ENCODE data around the gene PURA. TPM values are rescaled to one million over a fixed set of nuclear protein-coding genes. Genes with fewer than 3 reads are reported as not detected.

Gene PURA
- total RNA-seq (2014; rRNA removed; shearing (Covaris generic)), result 4.0 and 5.6 TPM in 2 replicates

DNA sequence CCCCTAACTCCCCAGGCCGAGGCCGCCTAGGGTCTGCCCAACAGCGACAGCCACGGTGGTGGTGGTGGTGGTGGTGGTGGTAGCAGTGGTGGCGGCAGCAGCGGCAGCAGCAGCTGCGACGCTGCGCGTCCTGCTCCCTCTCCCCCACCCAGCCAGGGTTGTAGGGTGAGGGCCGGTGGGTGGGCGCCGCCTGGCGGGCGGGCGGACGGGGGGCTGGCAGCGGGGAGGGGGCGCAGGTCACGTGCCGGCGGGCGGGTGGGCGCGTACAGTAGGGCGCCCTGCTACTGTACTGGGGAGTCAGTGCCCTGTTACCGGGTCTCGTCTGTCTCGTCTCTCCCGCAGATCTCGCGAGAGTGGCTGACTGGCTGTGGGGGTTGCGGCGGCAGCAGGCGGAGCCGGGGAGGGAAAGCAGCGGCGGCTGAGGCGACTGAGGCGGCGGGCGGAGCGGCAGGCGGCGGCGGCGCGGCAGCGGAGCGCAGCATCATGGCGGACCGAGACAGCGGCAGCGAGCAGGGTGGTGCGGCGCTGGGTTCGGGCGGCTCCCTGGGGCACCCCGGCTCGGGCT lies at the start of gene PURA:
PURA (plus strand) TSS at position 411 of the 565 bp plus-strand sequence; CDS start at position 484, 73 bp downstream.
- DNase-seq (ENCODE audit: low spot score), result peak; percentile 92

DNA sequence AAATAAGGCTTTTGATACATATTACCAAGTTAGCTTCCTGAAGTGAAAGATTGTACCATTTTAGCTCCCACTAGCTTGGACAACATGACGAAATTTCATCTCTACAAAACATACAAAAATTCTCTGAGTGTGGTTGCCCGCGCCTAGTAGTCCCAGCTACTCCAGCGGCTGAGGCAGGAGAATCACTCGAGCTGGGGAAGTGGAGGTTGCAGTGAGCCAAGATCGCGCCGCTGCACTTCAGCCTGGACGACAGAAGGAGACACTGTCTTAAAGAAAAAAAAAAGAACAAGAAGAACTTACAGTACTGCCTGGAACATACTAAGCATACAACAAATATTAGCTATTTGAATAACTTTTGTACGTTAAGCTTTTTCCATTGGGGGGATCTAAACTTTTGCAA lies 41.1 kb upstream of the PURA start:
- DNase-seq (ENCODE audit: low spot score), result no peak

DNA sequence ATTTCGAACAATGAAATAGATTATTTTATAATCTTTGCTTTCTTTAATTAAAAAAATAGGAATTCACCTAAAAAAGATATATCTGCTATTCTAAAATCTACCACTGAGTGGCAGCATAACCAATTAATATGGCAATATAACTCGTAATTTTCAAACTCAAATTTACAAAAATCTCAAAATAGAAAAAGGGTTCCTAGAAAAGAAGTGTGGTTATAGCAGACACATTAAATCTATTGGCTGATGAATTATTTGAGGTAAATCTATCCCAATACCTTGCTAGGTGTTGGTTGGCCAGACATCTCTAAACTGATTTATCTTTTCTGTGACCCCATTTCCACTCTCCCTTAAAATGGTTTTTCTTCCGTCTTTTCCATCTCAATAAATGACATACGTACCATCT lies 40.6 kb upstream of the PURA start:
- DNase-seq (ENCODE audit: low spot score), result no peak

DNA sequence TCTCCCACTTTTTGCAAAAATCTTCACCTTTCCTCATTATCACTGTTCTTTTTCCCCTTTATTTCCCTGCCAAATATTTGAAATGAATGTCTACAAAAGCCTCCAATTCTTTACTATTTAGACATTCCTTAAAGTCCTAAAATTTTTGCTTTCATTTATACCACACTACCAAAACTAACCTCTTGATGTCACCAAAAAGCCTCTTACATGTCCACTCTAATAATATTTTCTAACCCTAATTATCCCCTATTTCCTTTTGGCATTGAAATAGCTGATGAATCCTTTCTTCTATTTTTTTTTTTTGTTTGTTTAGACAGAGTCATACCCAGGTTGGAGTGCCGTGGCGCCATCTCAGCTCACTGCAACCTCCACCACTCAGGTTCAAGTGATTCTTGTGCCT lies 38.5 kb upstream of the PURA start:
- no peak for DNase-seq (ENCODE audit: low spot score)

DNA sequence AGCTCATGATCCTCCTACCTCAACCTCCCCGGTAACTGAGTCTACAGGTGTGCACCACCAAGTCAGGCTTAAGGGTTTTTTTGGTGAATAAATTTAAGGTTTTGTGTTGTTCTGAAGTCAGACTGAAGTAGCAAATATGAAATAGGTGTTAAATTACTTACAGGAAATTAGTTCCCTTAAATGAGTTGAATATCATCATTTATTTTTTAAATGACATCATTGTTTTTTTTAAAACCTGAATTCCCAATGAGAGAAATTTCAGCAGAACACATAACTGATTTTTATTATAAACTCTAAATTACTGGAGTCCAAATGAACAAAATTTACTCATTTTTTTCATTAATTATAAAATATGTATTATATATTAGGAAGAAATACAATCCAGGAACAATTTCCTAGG lies 37.8 kb upstream of the PURA start:
- no peak for DNase-seq (ENCODE audit: low spot score)

DNA sequence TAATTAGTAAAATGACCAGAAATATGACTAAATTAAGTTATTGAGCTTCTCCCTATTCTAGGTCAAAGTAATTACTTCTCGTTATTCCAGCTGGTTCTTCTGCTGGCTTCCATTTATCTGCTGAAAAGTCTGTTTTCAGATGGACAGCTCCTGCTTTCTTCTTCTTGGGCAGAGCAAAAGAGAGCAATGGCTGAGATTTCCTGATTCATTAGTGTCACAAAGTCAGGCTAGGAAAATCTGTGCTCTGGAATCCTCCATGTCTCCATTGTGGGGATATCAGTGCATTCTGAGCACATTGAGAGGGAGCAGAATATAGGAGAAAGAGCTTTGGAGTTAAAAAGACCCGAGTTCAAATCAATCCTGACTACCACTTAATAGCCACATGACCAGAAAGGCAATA lies 37.1 kb upstream of the PURA start:
- no peak for DNase-seq (ENCODE audit: low spot score)

DNA sequence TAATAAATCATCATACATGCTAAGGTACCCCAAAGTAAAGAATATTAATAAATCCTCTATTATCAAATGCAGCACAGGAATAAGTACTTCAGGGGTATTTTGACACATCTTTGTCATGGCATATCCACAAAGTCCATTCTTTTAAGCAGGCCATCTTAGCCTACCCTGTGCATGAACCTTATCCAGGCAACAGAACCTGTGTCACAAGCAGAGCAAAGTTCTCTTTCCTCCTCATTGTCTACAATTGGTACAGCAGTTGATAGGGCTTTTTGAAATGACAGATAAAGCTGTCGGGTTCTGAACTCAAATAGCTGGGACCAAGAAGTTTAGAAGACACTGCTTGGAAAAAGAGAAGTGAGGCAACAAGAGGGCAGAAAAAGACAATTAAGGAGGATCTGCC lies 30.8 kb upstream of the PURA start:
- no peak for DNase-seq (ENCODE audit: low spot score)

DNA sequence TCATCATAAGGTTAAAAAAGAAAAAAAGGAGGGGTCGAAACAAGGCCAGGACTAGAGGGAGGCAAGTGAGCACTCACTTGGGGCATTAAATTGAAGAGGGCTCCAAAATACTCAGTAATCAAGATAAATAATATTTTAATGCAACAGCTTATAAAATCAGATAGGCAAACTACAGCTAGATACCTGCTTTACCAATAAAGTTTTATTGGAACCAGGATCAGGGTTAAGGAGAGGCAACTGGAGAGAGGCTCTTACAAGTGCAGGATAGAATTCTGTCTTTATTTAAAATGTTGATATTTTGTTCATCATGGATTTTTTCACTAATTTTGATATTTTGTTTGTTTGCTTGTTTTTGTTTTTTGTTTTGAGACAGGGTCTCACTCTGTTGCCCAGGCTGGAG lies 30.3 kb upstream of the PURA start:
- DNase-seq (ENCODE audit: low spot score), result no peak

DNA sequence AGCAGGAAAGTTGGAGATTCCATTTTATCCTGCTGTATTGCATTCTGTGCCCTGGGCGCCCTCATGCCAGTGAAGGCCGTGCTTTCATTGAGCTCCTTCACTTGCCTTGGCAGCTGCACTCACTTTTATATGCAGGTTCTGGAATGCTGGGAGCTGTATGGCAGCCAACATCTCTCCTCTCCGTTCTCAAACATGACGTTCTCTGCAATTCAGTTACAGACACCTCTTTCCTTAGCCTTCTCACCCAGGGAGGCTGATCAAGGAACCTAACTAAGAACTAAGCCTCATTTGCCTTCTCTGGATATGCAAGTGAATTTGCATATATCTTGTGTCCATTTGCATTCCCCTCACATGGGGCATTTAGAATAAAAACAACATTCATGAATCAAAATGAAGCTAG lies 29.4 kb upstream of the PURA start:
- no peak for DNase-seq (ENCODE audit: low spot score)

DNA sequence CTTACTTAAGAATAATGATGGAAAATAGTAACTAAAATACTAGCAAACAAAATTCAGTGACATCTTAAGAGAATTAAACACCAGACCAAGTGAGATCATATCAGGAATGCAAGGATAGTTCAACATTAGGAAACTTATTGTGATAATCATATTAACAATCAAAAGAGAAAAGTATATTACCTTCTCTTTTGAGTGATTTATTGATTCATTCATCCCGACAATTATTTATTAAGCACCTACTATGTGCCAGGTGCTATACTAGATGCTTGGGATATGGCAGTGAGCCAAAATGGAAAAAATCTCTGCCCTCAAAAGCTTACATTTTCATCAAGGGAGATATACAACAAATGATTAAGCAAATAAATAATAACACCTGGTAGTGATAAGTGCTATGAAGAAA lies 23.7 kb upstream of the PURA start:
- no peak for DNase-seq (ENCODE audit: low spot score)

DNA sequence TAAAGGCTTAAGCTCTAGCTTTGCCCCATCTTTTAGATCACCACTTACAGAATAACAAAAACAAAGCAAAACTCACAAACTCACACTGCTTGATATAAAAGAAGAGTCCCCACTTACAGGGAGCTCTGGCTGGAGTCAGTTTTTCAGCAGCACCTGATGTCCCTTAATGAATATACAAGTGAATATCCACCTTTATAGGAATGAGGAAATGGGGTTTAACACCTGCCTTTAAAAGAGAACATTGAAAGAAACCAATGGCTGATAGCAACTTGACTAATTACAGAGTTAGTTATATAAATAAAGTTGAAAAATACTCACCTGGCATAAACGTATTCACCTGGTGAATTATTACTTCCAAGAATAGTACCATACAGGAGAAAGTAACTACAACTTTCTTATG lies 20.7 kb upstream of the PURA start:
- no peak for DNase-seq (ENCODE audit: low spot score)

DNA sequence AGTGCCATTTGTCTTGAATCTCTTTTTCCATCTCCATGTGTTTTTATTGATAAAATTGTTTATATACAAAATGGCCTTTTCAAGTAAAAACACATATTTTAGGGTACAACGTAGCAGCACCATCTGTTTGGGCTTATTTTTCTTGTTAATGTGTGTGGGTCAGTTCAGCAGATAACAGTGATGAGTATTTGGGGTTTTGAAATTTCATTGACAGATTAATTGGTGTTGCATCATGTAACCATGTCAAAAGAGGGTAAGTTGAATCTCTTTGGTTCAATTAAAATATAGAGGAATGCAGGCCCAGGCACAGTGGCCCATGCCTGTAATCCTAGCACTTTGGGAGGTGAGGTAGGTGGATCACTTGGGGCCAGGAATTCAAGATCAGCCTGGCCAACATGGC lies 20.0 kb upstream of the PURA start:
- DNase-seq (ENCODE audit: low spot score), result no peak

DNA sequence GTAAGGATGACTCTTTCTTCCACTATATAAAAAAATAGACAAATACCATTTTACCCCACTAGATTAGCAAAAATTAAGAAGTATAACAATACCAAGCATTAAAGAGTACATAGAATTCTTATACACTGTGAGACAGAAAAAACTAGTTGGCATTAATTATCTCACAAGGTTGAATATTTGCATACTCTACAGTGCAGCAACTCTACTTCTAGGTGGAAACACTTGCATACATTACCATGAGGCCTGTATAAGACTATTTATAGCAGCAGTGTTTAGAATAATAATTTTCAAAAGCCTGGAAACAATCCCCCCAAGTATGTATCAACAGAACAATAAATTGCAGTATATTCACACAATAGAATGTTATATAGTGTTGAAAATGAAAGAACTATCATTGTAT lies 19.0 kb upstream of the PURA start:
- no peak for DNase-seq (ENCODE audit: low spot score)

DNA sequence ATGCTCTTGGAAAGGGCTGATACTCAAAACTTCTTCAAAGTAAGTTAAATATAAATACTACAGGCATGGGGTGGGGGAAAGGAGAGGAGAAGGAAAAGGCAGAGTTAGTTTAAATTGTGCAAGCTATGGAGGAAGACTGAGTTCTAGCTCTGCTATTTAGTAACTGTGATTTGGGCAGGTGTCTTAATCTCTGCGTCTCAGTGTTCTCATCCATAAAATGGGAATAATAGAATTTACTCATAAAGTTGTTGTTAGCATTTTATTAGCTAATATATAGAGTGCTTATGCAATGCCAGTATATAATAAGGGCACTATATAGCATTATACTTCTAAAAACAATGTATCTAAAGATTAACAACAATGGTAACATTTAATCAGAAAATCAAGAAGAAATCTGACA lies 12.7 kb upstream of the PURA start:
- no peak for DNase-seq (ENCODE audit: low spot score)

DNA sequence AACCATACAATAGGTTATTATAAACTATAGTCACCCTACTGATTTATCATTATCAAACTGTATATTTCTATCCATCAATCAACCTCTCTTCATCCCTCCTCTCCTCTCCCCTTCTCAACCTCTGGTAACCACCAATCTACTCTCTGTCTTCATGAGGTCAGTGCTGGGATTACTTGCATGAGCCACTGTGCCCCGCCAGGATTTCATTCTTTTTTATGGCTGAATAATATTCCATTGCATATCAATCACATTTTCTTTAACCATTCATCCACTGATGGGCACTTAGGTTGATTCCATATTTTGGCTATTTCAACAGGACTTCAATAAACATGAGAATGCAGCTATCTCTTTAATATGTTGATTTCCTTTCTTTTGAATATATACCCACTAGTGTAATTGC lies 10.8 kb upstream of the PURA start:
- DNase-seq (ENCODE audit: low spot score), result no peak

DNA sequence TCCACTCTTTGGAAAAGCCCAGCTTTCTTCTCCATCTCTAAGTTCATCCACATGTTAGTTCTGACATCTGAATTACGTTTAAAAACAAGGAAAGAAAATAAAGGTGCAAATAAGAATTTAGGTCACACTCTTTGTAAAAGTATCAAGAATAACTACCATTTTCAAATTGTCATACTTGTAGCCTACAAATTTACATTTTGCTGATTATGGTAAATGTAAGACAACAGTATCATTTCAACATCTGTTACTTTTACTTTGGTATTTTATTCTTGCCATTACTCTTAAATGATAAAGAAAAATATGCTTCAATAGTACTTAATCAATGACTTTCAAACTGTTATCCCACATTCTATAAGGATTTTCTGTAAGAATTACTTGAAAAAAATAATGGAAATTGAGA lies 9.8 kb upstream of the PURA start:
- DNase-seq (ENCODE audit: low spot score), result no peak

DNA sequence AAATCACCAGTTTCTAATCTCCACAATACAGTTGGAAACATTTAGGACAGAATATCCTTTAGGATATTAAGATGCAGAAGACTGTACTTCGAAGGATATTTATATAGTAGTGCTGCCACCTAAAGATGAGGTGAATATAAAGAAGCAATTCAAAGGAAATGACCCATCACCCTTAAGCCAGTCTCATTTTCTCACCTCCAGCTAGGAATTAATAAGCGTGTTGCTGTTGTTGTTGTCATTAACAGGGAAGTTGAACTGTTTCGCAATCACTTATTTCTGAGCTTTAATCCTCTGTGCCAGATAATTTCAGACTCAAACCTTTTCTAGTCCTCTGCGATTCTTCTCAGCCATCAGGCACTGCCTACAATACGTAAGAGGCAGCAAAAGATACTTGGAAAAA lies 7.8 kb upstream of the PURA start:
- no peak for DNase-seq (ENCODE audit: low spot score)

DNA sequence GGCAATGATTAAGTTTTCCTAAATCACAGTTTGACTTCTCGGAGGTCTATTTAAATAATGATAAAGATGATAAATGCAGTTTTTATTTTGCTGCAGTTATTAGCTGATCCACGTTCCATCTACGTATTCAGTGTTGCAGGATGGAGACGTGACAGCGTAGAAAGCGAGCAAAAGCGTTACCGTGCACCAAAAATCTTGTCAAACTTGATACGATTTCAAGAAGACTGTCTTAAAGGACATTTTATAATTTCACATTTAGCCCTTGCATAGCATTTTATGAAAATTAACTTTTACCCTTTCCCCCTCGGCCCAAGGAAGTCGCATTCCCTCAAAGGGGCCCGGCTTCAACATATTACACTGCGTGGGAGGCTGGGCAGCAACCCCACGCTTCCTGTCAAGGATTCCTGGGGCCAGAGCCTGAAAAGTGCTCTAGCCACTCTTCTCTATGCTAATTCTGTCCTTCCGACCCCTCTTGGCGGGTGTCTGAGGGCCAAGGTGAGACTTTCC lies 7.1 kb upstream of the PURA start:
- DNase-seq (ENCODE audit: low spot score), result no peak

DNA sequence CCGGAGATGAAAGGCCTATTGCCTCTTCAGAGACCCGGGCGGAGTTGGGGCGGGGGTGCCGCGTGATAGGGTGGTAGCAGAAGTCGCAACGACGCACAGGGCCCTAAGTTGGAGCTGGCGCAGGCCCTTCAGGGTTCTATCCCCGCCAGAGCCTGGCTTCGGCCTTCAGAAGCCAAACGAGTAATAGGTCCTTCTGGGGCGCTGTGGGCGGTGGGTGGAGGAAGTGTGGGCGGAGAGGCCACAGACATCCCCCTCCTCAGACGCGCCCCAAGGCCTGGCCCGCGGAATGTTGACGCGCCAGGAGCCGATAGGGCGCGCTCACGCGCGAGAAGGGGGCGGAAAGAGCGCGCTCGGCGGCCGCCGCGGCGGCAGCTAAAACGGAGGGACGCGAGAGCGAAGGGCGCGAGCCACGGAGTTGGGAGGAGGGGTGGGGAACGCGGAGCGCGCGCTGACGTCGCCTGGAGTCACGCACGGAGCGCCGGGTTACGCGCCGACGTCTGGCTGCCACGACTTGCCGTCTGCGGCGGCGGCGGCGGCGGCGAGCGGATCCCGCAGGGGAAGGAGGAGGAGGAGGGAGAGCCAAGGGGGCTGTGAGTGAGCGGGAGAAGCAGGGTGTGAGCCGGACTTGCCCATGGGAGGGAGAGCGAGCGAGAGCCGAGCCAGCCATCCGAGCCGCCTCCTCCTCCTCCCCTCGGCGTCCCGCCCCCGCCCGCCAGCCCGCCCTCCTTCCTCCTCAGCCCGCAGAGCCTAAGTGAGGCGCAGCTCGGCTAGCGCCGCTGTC lies 6.4 kb upstream of the PURA start:
- DNase-seq (ENCODE audit: low spot score), result peak; percentile 88

DNA sequence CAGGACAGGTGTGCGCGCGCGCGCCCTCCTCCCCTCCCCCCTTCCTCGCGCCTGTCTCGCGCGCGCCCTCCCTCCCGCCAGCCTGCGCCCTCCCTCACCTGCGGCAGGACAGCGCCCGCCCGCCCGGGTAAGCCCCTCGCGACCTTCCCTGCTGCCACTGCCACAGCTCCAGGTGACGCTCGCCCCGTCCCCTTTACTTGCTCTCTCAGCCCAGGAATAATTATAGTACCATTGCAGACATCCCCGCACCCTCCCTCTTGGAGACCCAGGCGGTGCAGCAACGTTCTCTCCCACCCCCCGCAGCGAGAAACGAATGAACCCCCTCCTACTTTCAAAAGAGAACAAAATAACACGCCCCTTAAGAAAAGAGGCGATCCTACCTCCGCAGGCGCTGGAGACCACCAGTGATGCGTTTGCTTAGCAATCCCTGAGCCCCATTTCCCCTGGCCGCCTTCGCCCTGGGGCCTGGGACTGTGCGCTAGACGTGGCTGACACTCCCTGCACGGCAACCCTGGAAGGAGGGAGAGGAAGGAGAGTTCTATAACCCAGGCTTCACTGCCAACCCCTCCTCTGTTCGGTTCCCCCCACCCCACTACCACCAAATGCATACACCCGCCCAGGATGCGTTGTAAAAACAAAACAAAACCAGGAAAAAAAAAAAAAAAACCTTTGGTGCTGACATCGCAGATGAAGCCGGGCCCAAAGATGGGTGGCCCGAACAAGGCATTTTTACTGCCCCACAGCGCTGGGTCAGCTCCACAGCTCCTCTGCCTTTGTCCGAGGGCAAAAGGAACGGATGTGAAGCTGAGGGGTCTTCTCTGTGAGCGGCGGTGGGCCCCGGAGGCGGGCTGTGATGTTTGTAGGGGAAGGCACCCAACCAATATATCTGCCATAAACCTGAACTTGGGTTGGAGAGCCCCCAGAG lies 5.6 kb upstream of the PURA start:
- DNase-seq (ENCODE audit: low spot score), result no peak

DNA sequence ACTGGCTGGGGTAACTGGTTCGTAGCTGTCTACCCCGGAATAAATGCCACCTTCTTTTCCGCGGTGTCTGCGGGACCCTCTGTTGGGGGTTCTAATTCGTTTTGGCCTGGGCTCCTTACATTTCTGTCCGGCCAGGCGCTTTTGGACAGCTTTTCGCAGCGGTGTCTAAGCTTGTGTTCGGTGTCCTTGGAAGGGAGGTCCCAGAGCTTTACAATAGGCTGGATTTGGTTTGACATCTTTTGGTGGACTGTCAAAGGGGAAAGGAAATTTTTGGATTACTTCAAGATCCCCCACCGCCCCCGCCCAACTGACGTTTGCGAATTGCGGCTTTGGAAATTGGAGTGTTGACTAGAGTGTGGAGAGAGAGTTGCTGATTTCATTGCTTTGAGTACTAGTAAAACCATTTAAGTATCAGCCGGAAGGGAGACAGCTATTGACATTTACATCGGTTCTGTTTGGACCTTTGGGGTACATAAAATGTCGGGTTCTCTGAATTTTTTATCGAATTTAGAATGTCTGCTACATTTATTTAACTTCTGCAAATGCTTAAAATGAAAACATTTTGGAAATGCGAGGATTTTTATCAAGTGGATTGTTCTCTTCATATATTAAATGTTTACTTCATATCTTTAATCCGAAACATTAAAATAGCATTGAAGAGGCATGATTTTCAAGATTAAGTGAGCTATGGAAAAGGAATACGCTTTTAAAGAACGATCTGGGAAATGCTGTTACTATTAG lies 4.7 kb upstream of the PURA start:
- DNase-seq (ENCODE audit: low spot score), result no peak

Measured in H4 (cell line).